Mammary epithelial cell (primary cell): ENCODE results near the gene SUN2.

Source experiments
- EZH2 ChIP-seq: IDR thresholded peaks from 2 replicates; pipeline ENCODE4 v1.6.1; 2012; ENCODE audit warnings: low read length, inconsistent platforms, borderline replicate concordance
- TF ChIP-seq, protein P1 (sequence below), 2 donors: IDR thresholded peaks in 1 of 2; conservative IDR thresholded peaks in 1 of 2; 2 replicates each; pipeline ENCODE4 v1.5.1; 2011 to 2012; ENCODE audit warnings: inconsistent platforms in 2 of 2, low read length in 2 of 2, mild to moderate bottlenecking in 2 of 2, control low read depth in 1 of 2, low read depth in 1 of 2; ENCODE audit not compliant: insufficient read depth in 1 of 2; ENCODE audit errors: extremely low read depth in 1 of 2

DNA sequence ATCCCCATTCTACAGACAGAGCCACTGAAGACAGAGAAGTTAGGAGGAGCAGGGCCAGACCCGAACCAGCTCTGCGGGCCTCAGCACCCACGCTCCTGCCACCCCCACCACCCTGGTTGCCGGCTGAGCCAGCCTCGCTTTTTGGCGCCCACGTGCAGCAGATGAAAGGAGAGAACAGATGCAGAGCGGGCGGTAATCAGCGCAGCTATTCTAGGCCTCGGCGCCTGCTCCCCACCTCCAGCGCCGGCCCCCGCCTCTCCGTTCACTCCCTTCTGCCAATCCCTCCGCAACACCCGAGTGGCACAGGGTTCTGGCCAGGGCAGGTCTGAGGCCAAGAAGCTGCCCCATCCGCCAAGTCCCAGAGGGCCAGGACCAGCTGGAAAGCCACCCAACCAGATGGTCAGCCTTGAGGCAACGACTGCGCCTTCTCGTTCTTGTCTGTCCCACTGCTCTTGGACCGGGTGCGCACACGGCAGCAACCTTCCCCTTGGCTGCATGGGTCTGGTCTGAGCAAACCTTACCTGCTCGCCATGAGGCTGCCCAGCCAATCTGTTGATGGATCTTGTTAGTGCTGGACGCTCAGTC, 21.4 kb upstream of the SUN2 start:
- TF ChIP-seq, protein P1, sequence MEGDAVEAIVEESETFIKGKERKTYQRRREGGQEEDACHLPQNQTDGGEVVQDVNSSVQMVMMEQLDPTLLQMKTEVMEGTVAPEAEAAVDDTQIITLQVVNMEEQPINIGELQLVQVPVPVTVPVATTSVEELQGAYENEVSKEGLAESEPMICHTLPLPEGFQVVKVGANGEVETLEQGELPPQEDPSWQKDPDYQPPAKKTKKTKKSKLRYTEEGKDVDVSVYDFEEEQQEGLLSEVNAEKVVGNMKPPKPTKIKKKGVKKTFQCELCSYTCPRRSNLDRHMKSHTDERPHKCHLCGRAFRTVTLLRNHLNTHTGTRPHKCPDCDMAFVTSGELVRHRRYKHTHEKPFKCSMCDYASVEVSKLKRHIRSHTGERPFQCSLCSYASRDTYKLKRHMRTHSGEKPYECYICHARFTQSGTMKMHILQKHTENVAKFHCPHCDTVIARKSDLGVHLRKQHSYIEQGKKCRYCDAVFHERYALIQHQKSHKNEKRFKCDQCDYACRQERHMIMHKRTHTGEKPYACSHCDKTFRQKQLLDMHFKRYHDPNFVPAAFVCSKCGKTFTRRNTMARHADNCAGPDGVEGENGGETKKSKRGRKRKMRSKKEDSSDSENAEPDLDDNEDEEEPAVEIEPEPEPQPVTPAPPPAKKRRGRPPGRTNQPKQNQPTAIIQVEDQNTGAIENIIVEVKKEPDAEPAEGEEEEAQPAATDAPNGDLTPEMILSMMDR (conservative IDR thresholded peaks at IDR 0.05 in 1 of 2, IDR thresholded peaks at IDR 0.05 in 1 of 2; ENCODE audit: extremely low read depth in 1 of 2, insufficient read depth in 1 of 2, low read depth in 1 of 2, low read length in 2 of 2), result no peak
- TF ChIP-seq EZH2, result no peak
